CD4-positive, alpha-beta T cell treated with Interleukin-1 beta for 1 hour (primary cell): ENCODE data around the gene CASP5.
A peak's percentile ranks its signal among the peaks of the same experiment; 100 is the strongest.
"Not testable (repeated sequence)": the region's sequence is repeated elsewhere in the genome, so short reads cannot be mapped to it uniquely, and the experiment has no call there.

Source experiments
- DNase-seq, 2 donors: peaks; one replicate each; pipeline ENCODE4 v3.0.0-alpha.2; 2020 to 2022

Gene CASP5

GRCh38 chr11:105023003-105023402, at the start of gene CASP5:
CASP5 (minus strand) TSS chr11:105023168; CDS start chr11:105023136, 32 bp downstream.
- DNase-seq, result no peak

- DNase-seq, result not testable (repeated sequence)
Observed at GRCh38 chr11:105072080-105072479, 49.1 kb upstream of the CASP5 start.

GRCh38 chr11:105071089-105071732, 48.2 kb upstream of the CASP5 start:
- DNase-seq, result peak in 1 of 2 donors; percentile 75

GRCh38 chr11:105070306-105070705, 47.3 kb upstream of the CASP5 start:
- DNase-seq, result peak in 1 of 2 donors; percentile 24

- DNase-seq, result not testable (repeated sequence)
Observed at GRCh38 chr11:105069749-105070148, 46.8 kb upstream of the CASP5 start.

GRCh38 chr11:105063245-105063941, 40.4 kb upstream of the CASP5 start:
- DNase-seq, result not testable (repeated sequence)

GRCh38 chr11:105057432-105057831, 34.5 kb upstream of the CASP5 start:
- DNase-seq, result no peak

GRCh38 chr11:105056446-105056845, 33.5 kb upstream of the CASP5 start:
- no peak for DNase-seq

GRCh38 chr11:105054723-105055493, 31.9 kb upstream of the CASP5 start:
- DNase-seq, result no peak

GRCh38 chr11:105052487-105052886, 29.5 kb upstream of the CASP5 start:
- DNase-seq, result no peak

- no peak for DNase-seq
Observed at GRCh38 chr11:105051559-105051958, 28.6 kb upstream of the CASP5 start.

GRCh38 chr11:105049481-105049880, 26.5 kb upstream of the CASP5 start:
- DNase-seq, result no peak

GRCh38 chr11:105046898-105047579, 24.1 kb upstream of the CASP5 start:
- DNase-seq, result no peak

GRCh38 chr11:105045676-105046296, 22.8 kb upstream of the CASP5 start:
- DNase-seq, result no peak

GRCh38 chr11:105044557-105045524, 21.9 kb upstream of the CASP5 start, which contains the start of gene CARD16:
CARD16 (minus strand) TSS chr11:105045335; CDS start chr11:105045297, 38 bp downstream.
- peak; percentile 51 to 58 for DNase-seq

- DNase-seq, result no peak
Observed at GRCh38 chr11:105042178-105042577, 19.2 kb upstream of the CASP5 start.

- DNase-seq, result no peak
Observed at GRCh38 chr11:105040703-105041102, 17.7 kb upstream of the CASP5 start.

- peak; percentile 22 to 49 for DNase-seq
Observed at GRCh38 chr11:105034813-105035620, 12.0 kb upstream of the CASP5 start, which contains the start of gene CASP1. CASP1 (minus strand) TSS chr11:105035144; CDS start chr11:105035113, 31 bp downstream.

- DNase-seq, result not testable (repeated sequence)
Observed at GRCh38 chr11:105034388-105034787, 11.4 kb upstream of the CASP5 start.

GRCh38 chr11:105033781-105034180, 10.8 kb upstream of the CASP5 start:
- no peak for DNase-seq
